WTC11 (cell line): ENCODE data around the gene IL4R. TPM values are rescaled to one million over a fixed set of nuclear protein-coding genes. Genes with fewer than 3 reads are reported as not detected.
"Not testable (repeated sequence)": the region's sequence is repeated elsewhere in the genome, so short reads cannot be mapped to it uniquely, and the experiment has no call there.

Experiments used
- ATAC-seq: fragments of 200-7000 bp; cut with Tn5 transposase; 2 replicates; pipeline ENCODE4 v1.10.0; 2021; ENCODE audit warnings: mild to moderate bottlenecking, moderate library complexity
- CTCF ChIA-PET: fragments of 300-600 bp; sonication (Branson Sonifier 250); formaldehyde crosslinking; loops from one replicate; lab custom pipeline; 2021; ENCODE audit warnings: antibody characterized with exemption; lab: Charles Lee
- POLR2A ChIA-PET: fragments of 350-600 bp; sonication (Branson Sonifier 250); formaldehyde crosslinking; loops from one replicate; lab custom pipeline; 2021; ENCODE audit warnings: antibody characterized with exemption; lab: Charles Lee
- DNase-seq: peaks from one replicate; pipeline ENCODE4 v3.0.0; 2021; ENCODE audit warnings: low spot score
- H3K27ac Mint-ChIP-seq: 2 replicates; pipeline ENCODE4 v1.8.0; 2021; ENCODE audit warnings: mixed read lengths
- H3K27me3 Mint-ChIP-seq: 2 replicates; pipeline ENCODE4 v1.8.0; 2021; ENCODE audit warnings: low read depth, mild to moderate bottlenecking, moderate library complexity, mixed read lengths
- H3K36me3 Mint-ChIP-seq: 2 replicates; pipeline ENCODE4 v1.8.0; 2021; ENCODE audit warnings: mixed read lengths
- H3K4me1 Mint-ChIP-seq: 2 replicates; pipeline ENCODE4 v1.8.0; 2022; ENCODE audit warnings: mixed read lengths
- H3K4me3 Mint-ChIP-seq: 2 replicates; pipeline ENCODE4 v1.8.0; 2021; ENCODE audit warnings: mild to moderate bottlenecking, moderate library complexity, mixed read lengths
- H3K9me3 Mint-ChIP-seq: 2 replicates; pipeline ENCODE4 v1.8.0; 2021; ENCODE audit warnings: mixed read lengths
- AR ChIP-seq: fragments of 250-450 bp; sonication (Bioruptor Pico); IDR thresholded peaks from 2 replicates; pipeline ENCODE4 v1.9.0; 2021; ENCODE audit warnings: mild to moderate bottlenecking
- ARID4B ChIP-seq: sonication (generic); formaldehyde crosslinking; IDR thresholded peaks from 2 replicates; pipeline ENCODE4 v1.8.0; 2023; ENCODE audit warnings: missing genetic modification reagents, mild to moderate bottlenecking, borderline replicate concordance
- ERG ChIP-seq: fragments of 250-450 bp; sonication (Bioruptor Pico); IDR thresholded peaks from 2 replicates; pipeline ENCODE4 v1.8.0; 2021; ENCODE audit warnings: mild to moderate bottlenecking
- GABPB1 ChIP-seq: sonication (generic); formaldehyde crosslinking; IDR thresholded peaks from 2 replicates; pipeline ENCODE4 v1.8.1; 2023; ENCODE audit warnings: mild to moderate bottlenecking, missing genetic modification reagents
- SMAD3 ChIP-seq: sonication (generic); formaldehyde crosslinking; IDR thresholded peaks from 2 replicates; pipeline ENCODE4 v1.8.0; 2022; ENCODE audit warnings: missing genetic modification reagents, mild to moderate bottlenecking, borderline replicate concordance
- SP1 ChIP-seq: sonication (generic); formaldehyde crosslinking; conservative IDR thresholded peaks from 2 replicates; pipeline ENCODE4 v1.8.1; 2022; ENCODE audit warnings: missing genetic modification reagents
- ZNF512 ChIP-seq: sonication (generic); formaldehyde crosslinking; IDR thresholded peaks from 2 replicates; pipeline ENCODE4 v1.8.1; 2022; ENCODE audit warnings: missing genetic modification reagents, borderline replicate concordance
- total RNA-seq: library from RNA; stranded (reverse); gene quantifications from 3 replicates; pipeline ENCODE4 v1.2.3, GENCODE V29; 2021
- TF ChIP-seq, protein P1 (sequence below): fragments of 250-450 bp; sonication (Bioruptor Pico); IDR thresholded peaks from 2 replicates; pipeline ENCODE4 v1.9.0; 2021; ENCODE audit warnings: mild to moderate bottlenecking, borderline replicate concordance

IL4R gene
- total RNA-seq, 1 experiment from 2014 or later, result 28.7 TPM

GRCh38 chr16:27273670-27274423, 39.9 kb upstream of the IL4R start:
- TF ChIP-seq SP1 (CRISPR knock-in tag) (no peak), GABPB1 (CRISPR knock-in tag) (peak; percentile 77), ZNF512 (no peak)
- no peak for ATAC-seq
- H3K9me3 Mint-ChIP-seq, result peaks cover 4% of the 10 kb centered on the region
- ChIA-PET POLR2A (no interaction called here), CTCF (no interaction called here)
- peaks cover 4% of the 10 kb centered on the region for H3K27me3 Mint-ChIP-seq
- DNase-seq, result no peak
- peaks cover 12% of the 10 kb centered on the region for H3K4me1 Mint-ChIP-seq
- no peak overlapping the region for H3K4me3 Mint-ChIP-seq
- H3K36me3 Mint-ChIP-seq, result peaks cover 4% of the 10 kb centered on the region; the same call in 1 of the 2 replicates
- no peak overlapping the region for H3K27ac Mint-ChIP-seq

DNA sequence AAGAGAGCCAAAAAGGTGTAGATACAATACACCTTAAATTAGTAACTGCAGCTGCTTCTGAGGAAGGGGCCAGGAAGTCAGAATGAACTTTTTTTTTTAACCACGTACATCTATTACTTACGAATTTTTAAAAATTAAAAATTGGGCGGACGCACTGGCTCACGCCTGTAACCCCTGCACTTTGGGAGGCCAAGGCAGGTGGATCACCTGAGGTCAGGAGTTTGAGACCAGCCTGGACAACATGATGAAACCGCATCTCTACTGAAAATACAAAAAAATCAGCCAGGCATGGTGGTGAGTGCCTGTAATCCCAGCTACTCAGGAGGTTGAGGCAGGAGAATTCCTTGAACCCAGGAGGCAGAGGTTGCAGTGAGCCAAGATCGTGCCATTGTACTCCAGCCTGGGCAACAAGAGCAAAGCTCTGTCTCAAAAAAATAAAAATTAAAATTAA, 39.3 kb upstream of the IL4R start:
- DNase-seq, H3K9me3 Mint-ChIP-seq, ATAC-seq, POLR2A ChIA-PET, H3K27ac Mint-ChIP-seq, H3K4me3 Mint-ChIP-seq, H3K36me3 Mint-ChIP-seq, H3K27me3 Mint-ChIP-seq, CTCF ChIA-PET: not testable (repeated sequence)
- H3K4me1 Mint-ChIP-seq, result peaks cover 10% of the 10 kb centered on the region

- H3K36me3 Mint-ChIP-seq, result peaks cover 4% of the 10 kb centered on the region; the same call in 1 of the 2 replicates
- TF ChIP-seq ARID4B, result no peak
- TF ChIP-seq, all 79 proteins: peak for 0
- H3K27me3 Mint-ChIP-seq, result peaks cover 2% of the 10 kb centered on the region
- ChIA-PET POLR2A (no interaction called here), CTCF (interaction anchor here (0.5 kb wide), 1 partner anchor 1359 kb away, joined by 3 read pairs; no protein-coding TSS in a partner anchor)
- no peak for DNase-seq
- peaks cover 6% of the 10 kb centered on the region for H3K4me1 Mint-ChIP-seq
- no peak overlapping the region for H3K4me3 Mint-ChIP-seq
- no peak for ATAC-seq
- no peak overlapping the region for H3K27ac Mint-ChIP-seq
- H3K9me3 Mint-ChIP-seq, result peaks cover 4% of the 10 kb centered on the region
Measured at GRCh38 chr16:27275394-27275793, 38.4 kb upstream of the IL4R start.

DNA sequence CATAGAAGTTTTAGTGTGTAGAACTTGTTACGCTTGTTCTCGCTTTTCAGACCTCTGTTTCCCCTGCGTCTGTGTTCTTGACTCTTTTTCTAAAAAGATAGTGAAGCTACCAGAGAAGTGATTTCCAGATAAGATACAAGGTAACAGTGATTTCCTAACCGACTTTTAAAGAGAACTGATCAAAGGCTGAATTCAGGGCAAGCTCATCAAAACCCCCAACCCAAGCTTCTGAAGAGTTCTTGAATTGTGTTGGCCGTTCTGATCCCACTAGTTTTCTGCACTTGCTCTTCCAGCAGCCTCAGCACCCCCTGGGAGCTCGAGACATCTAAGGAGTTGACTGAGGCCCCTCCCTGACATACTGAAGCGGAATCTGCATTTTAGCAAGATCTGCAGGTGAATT, 32.5 kb upstream of the IL4R start:
- ATAC-seq, result no peak
- ChIA-PET POLR2A (no interaction called here), CTCF (interaction anchor here (1.0 to 1.5 kb wide), 2 partner anchors 74 to 87 kb away, joined by 3 to 5 read pairs; no protein-coding TSS in a partner anchor)
- no peaks in the 10 kb centered on the region for H3K36me3 Mint-ChIP-seq
- DNase-seq, result no peak
- H3K4me1 Mint-ChIP-seq, result peaks cover 8% of the 10 kb centered on the region
- no peak overlapping the region for H3K27ac Mint-ChIP-seq
- H3K9me3 Mint-ChIP-seq, result no peaks in the 10 kb centered on the region
- no peaks in the 10 kb centered on the region for H3K27me3 Mint-ChIP-seq
- no peak overlapping the region for H3K4me3 Mint-ChIP-seq
- TF ChIP-seq ERG (CRISPR knock-in tag), result no peak
- no peak for TF ChIP-seq SMAD3
- TF ChIP-seq, protein P1, sequence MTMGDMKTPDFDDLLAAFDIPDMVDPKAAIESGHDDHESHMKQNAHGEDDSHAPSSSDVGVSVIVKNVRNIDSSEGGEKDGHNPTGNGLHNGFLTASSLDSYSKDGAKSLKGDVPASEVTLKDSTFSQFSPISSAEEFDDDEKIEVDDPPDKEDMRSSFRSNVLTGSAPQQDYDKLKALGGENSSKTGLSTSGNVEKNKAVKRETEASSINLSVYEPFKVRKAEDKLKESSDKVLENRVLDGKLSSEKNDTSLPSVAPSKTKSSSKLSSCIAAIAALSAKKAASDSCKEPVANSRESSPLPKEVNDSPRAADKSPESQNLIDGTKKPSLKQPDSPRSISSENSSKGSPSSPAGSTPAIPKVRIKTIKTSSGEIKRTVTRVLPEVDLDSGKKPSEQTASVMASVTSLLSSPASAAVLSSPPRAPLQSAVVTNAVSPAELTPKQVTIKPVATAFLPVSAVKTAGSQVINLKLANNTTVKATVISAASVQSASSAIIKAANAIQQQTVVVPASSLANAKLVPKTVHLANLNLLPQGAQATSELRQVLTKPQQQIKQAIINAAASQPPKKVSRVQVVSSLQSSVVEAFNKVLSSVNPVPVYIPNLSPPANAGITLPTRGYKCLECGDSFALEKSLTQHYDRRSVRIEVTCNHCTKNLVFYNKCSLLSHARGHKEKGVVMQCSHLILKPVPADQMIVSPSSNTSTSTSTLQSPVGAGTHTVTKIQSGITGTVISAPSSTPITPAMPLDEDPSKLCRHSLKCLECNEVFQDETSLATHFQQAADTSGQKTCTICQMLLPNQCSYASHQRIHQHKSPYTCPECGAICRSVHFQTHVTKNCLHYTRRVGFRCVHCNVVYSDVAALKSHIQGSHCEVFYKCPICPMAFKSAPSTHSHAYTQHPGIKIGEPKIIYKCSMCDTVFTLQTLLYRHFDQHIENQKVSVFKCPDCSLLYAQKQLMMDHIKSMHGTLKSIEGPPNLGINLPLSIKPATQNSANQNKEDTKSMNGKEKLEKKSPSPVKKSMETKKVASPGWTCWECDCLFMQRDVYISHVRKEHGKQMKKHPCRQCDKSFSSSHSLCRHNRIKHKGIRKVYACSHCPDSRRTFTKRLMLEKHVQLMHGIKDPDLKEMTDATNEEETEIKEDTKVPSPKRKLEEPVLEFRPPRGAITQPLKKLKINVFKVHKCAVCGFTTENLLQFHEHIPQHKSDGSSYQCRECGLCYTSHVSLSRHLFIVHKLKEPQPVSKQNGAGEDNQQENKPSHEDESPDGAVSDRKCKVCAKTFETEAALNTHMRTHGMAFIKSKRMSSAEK (CRISPR knock-in tag), result no peak
- TF ChIP-seq AR, result no peak
- TF ChIP-seq ZNF512, result no peak
